HG03066 (cell line): ENCODE measurements around the gene JAKMIP1.

Experiments used
- ATAC-seq: cut with Tn5 transposase; IDR thresholded peaks from one replicate; pipeline ENCODE4 v1.9.1; 2021; ENCODE audit warnings: low read depth; ENCODE audit not compliant: unreplicated experiment

The JAKMIP1 gene

DNA sequence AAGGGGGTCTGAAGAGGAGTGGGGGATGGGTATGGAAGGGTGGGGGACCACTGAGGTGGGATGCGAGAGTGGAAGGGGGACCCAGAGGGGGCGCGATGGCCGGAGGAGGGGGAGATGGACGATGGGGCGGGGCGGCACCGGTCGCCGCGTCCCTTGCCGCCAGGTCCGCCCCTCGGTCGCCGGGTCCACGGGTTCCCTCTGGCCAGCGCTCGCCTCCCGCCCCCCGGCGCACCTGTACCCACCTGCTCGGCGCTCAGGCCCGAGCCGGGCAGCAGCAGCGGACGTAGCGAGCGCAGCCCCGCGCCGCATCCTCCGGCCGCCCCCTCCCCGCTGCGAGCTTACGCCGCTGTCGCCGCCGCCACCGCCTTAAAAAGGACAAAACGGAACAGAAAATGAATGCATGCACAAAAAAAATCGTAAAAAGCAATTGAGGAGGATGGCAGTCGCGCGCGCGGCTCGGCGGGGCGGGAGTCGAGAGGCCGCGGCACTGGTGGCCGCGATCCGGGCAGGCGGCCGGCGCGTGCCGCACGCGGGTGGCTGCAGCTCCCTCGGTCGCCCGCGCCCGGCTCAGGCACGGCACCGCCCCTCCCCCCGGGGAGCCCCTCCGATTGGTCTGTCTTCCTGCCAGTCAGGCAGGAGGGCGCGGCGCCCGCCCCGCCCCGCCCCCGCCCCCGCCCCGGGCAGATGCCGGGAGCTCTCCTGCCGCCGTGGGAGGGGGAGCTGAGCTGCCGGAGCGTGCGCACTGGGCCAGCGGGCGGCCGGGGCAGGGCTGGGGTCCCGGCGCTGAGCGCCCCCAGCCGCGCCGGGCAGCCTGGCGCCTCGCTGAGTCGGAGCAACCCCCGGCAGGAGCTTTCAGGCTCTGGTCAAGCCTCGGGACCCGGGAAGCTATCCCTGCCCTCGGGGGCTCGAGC is at the start of gene JAKMIP1:
JAKMIP1 (minus strand) TSS at position 539 of the 911 bp plus-strand sequence. CDS start 87,699 bp downstream, outside the sequence.
- peak; percentile 77 for ATAC-seq

DNA sequence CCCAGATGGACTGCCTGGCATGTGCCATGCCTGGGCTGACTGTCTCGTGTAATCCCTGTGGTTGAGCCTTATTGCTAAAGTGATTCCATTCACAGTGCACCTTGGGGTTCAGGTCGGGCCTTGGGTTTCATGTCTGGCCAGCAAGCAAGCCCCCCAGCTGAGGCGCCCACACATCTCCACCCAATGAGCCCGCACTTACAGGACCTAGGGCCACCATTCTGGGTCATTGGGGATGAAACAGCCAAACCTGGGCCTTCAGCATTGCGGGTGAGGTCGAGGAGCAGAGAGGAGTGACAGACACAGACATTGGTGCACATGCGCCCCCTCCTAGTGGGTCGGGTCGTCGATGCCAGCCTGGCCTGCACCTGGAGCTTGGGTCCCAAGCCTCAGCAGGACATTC is 48.0 kb upstream of the JAKMIP1 start:
- ATAC-seq, result no peak

DNA sequence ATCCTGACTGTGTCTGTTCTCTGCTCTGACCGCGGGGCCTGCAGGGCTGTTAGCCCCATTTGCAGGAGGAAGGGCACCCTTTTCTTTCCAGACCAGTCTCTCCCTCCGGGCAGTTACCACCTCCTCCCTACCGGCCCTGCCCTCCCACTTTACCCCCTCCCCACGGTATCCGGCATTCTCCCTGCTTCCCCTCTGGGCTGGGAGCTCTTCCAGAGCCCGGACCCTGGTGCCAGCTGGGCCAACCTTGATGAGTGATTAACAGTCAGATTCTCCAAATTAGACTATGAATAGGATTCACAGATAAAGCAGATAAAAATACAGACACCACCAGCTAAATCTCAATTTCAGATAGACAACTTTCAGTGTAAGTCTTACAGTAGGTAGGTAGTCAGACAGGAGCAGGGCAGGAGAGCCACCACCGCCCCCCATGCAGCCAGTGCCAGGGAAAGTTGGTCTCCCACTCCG is 45.9 kb upstream of the JAKMIP1 start:
- no peak for ATAC-seq

DNA sequence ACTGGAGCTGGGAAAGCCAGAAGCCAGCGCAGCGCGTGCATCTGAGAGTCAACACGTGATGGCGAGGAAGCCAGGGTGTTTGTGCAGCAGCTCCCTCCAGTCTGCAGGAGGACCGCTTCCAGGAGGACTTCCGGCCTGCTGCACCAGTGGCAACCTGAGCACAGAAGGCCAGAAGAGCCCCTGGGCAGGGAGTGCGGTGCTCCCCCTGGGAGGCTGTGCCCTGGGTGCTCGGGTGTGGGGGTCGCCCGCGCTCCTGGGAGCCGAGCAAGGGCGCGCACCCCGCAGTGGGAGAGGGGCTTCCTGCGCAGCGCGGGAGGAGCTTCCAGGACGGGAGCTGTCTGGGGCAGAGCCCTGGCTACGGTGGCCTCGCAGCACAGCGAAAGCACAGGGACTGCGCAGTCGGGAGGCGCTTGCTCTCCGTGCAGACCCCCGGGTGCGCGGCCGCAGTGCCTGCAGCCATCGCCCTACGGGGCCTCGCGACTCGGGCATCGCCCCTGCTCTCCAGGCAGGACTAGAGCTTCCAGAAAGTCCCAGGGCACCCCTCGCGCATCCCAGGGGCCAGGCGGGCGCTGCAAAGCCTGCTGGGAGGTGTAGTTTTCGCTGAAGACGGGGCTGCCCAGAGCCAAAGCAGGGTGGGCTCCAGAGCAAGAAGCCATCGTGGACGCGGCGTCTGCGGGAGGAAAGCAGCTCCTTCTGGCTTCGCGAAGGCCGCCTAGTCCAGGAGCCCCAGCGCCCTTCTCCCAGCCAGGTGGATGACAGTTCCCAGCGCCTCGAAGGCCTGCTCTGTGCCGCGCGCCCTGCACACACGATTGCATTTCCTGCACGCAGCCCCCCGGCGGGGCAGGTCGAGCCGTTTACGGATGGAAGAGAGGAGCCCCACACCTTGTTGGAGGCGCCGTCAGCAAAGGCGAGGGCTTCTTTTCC is 45.2 kb upstream of the JAKMIP1 start:
- ATAC-seq, result no peak

DNA sequence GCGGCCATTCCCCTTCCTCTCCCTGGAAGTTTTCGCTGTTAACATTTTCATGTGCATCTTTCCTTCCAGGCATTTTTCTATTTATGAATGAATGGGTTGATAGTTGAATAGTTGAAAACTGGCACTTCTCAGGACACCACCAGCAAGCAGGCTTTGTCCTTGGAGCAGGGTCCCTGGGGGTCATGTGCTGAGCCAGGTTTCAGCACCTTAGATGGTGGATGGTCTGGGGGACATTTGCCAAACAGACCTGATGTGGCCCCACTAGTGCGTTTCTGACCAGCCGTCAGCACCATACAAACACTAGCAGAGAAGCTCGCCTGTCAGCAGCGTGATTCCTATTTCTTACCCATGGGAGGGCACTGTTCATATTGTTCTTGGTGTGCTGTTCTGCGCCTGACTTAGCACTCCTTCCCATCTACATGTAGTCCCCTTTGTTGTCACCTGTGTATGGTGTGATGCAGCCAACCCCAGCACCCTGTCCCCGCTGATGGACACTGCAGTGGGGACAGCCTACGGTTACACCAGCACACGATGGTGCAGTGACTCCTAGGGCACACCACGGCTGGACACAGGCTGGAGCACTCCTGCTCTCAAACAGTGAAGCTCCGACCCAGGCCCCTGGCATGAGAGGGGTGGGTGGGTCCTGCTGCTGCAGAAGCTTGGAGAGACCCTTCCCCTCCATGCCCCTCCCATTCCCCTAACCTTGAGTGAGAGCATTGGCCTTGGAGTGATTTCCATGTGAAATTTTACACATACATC is 42.1 kb upstream of the JAKMIP1 start:
- no peak for ATAC-seq

DNA sequence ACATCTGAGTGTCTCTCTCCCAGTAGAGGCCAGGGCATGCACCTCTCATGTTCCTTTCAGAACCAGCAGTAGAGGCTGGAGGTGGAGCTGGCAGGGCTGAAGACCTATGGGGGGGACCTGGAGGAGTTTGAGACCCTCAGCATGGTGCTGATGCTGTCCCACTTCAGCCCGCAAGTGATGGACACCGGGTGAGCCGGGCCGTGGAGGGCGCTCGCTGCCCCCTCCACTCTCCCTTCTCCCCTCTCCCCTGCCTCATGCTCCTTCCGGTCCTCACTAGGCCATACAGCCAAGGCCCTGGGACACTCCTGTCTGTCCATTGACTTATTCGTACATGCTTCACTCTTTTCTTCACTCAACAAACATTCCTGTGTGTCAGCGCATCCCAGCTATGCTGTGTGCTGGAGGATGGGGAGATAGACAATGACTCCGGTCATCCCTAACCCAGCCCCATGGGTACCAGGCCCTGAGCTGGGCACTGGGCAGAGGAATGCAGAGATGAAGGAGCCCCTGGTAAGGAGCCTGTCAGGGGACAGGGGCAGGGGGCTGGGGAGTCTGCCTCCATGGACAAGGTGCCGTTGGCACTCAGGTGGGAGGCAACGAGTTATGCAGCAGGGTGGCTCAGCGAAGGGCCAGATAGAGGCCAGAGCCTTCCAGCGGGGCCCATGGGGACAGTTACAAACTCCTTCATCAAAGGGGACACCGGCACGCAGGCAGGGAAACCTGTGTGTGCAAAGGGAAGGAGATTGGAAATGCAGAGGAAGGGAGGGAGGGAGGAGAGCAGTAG is 40.9 kb upstream of the JAKMIP1 start:
- ATAC-seq, result no peak

DNA sequence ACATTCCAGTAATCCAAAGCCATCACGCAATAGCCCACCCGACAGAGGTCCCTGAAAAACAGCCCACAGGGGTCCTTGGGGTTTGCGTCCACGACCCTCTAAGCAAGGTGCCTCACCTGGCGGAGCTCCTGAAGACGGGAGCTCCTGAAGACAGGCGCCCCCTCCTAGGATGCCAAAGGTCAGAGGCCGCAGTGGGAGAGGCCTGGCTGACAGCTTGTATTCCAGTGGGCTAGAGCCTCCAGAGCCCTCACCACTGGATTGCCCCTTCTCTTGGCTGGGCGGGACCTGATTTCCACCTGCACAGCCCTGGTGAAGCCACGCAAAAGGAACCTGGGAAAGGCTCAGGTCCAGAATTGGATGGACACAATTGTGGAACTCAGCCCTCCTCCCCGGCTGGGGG is 39.6 kb upstream of the JAKMIP1 start:
- ATAC-seq, result no peak

DNA sequence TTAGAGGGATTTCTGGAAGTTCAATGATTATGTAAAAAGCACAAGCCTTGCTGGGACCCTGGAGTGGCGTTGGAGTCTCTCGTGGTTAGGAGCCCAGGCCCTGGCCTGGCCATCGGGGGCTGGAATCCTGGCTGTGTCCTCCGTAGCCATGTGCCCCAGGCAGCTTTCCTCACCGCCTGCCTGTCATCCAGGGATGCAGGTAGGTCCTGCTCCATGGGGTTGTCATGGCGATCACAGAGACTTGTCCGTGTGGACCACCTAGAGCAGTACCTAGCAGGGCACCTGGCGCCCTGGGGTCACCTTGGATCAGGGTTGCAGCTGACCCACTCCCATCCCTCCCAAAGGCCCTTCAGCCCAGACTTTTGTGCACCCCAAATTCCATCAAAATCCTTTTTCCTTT is 39.1 kb upstream of the JAKMIP1 start:
- ATAC-seq, result no peak

DNA sequence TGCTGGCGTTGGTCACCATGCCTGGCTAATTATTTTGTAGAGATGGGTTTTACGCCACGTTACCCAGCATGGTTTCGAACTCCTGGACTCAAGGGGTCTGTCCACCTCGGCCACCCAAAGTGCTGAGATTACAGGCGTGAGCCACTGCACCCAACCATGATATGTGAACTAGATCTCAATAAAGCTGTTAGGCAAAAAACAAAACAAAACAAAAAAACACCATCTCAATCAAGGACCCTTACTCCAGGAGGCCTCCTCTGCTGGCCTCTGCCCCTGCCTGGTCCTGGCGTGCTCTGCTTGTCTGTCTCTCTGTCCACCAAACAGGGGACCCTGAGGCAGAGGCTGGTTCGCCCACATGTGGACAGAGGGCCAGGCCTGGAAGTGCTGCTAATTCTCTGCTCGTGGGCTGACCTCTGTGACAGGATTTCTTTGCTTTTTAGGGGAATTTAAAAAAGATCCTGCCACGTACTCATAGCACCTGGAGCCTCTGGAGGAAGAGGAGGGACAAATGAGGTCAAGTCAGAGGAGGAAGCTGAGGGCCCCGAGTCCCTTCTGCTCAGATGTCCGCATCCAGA is 36.6 kb upstream of the JAKMIP1 start:
- ATAC-seq, result no peak

DNA sequence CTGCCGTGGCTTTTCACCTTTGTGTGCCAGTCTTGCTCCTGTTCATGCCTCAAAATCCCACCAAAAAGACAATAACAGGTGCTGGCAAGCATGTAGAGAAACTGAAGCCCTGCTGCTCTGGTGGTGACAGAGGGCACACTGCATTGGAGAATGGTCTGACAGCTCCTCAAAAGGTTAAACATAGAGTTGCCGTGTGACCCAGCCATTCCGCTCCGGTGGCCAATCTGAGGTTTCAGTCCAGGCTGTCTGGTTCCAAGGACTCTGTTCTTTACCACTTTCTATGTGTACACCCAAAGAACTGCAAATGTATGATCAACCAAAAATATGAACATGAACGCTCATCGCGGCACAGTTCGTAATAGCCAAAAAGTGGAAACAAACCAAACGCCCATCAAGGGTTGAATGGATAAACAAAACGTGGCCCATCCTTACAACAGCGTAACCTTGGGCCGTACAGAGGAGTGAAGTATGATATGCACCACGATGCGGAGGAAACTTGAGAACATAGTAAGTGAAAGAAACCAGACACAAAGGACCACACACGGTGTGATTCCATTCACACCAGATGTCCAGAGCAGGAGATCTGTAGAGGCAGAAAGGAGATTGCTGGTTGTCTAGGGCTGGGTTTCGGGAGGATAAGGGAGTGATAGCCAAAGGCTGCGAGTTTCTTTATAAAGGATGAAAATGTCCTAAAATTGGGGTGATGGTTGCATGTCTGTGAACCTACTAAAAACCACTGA is 35.7 kb upstream of the JAKMIP1 start:
- no peak for ATAC-seq

DNA sequence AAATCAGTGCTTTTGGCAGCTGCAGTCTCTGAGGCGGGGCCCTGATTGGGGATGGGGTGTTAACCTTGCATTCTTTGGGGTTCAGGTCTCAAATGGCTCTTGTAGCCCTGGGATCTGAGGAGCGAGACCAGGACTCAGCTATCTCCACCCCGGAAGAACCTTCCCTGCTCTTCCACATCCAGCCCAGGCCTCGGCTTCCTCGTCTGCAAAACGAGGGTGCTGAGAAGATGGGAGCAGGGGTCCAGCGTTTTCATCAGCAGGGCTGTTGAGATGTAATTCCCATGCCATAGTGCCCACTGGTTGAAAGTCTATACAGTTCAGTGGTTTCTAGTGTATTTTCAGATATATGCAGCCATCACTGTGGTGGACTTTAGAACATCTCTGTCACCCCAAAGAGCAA is 34.7 kb upstream of the JAKMIP1 start:
- no peak for ATAC-seq

DNA sequence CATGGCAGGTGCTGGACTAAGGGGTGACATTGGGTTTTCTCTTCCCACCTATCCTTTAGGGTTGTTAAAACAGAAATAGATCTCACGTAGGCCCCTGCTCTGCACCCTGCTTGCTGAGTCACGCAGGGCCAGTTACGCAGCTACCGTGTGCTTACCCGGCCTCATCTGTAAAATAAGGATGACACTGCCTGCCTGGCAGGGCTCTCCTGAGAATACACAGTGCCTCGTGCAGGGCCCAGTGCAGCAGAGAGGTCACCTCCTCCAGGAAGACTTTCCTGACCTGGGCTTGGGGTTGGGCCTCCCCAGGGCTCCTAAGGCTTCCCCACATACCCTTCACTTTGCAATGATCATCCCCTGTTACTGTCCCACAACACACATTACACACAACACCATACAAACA is 33.6 kb upstream of the JAKMIP1 start:
- ATAC-seq, result no peak

DNA sequence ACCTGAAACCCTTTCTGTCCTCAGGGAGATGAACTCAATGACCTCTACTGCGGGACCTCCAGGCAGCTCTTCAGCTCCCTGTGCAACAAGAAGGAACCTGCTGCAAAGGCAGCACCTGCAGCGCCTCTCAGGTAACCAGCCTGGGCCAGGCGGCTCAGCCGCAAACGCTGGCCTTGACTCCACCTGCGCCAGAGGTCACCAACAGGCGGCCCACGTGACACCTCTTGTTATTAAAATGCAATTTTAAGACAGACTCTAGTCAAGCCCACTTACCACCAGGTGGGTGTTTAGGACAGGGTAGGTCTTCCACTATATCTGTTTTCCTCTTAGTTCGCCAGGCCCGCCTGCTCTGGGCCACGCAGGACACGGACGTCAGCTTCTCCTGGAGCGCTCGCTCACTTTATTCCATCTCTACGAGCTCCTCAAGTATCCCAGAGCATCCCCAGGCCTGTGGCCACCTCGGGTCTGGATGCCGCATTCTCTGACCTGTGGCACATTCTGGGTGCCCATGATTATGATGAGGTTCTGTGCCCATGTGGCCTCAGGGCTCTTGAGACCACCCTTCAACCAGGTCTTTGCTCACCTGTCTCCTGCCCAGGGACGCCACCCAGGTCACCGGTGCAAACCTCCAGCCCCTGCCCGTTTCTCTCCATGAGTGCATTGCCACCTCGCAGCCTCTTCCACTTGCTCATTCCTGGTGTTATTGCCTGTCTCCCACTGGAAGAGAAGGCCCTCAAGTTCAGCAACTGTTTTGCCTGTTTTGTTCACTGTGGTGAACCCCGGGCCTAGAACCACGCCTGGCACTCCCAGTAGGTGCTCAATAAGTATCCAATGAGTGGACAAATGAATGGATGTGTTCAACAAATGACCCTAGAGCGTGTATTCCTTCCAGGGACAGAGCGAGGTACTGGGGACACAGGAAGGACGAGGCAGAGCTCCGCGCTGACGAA is 32.8 kb upstream of the JAKMIP1 start:
- no peak for ATAC-seq

DNA sequence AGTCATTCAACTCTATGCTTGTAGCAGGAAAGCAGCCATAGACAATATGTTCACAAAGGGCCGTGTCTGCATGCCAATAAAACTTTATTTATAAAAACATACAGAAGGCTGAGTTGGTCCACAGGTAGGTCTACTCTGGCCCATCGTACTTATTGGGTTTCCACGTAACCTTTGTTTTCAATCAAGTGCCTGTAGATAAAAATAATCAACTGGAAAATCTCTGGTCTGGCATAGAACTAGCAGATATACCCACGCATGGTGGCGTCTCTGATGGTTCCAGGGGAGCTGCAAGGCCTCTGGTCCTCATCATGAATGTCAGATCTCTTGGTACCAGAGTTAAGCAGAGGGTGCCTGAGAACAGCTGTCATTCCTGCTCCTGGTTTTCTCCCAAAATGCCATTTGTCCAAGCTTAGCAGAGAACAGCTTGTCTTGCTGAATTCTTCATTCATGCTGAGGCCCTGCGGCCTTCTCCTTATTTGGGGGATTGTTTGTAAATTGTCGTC is 31.4 kb upstream of the JAKMIP1 start:
- ATAC-seq, result no peak

DNA sequence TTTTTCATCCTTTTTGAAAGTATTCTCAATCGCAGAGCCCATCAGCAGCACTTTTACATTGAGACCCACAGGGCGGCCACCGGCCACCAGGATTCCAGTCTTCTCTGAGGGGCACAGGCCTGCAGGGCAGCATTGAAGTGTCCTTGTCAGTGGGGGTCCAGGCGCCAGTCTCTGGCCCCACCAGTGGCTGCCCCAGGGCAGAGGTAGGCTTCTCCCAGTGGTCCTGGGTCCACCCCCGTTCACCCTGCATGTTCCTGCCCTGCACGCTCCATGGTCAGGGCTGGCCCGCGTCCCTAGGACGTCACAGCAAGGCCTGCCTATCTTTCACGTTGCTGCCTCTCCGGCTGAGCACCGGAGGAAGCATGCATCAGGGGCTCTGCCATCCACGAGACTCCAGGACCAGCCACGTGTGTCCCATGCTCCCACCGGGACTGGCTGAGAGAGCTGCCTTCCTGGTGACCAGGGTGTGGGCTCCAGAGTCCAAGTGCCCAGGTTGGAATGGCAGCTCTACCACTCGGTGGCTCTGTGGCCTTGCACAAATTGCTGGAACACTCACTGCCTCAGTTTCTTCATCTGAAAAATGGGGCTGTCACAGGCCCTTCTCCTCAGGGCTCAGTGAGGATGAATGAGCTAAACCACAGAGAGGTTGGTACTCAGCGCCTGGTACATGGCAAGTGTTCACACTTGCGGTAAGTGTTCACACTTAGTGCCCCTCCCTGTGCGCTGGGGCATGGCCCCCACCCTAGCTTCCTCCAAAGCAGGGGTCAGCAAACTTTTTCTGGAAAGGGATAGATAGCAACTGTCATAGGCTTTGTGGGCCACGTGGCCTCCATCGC is 30.7 kb upstream of the JAKMIP1 start:
- no peak for ATAC-seq

DNA sequence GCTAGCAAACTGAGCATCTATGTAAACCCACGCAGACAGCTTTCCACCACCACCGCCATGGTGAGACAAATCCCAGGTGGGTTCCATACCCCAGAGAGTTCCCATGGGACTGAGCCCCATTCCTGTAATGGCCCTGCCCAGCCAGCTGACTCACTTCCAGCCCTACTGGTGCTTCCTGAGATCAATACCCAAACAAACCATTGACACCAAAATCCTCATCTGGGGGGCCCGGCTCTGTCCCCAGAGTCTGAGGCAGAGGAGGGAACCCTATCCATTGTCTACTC is 30.1 kb upstream of the JAKMIP1 start:
- ATAC-seq, result no peak
